GM12892 (cell line): ENCODE measurements around the gene H6PD.

Experiments
- POLR2A ChIP-seq: IDR thresholded peaks from 2 replicates; pipeline ENCODE4 v1.6.1; 2011; ENCODE audit warnings: low read depth, low read length, control low read depth
- POLR2AphosphoS5 ChIP-seq: IDR thresholded peaks from 2 replicates; pipeline ENCODE4 v1.6.1; 2011; ENCODE audit warnings: low read depth, low read length, control low read depth
- TAF1 ChIP-seq: IDR thresholded peaks from 2 replicates; pipeline ENCODE4 v1.6.1; 2011; ENCODE audit warnings: low read depth, mild to moderate bottlenecking, control low read depth, low read length, borderline replicate concordance

- no peak for TF ChIP-seq TAF1
- no peak for TF ChIP-seq POLR2AphosphoS5
- no peak for TF ChIP-seq POLR2A
Observed at GRCh38 chr1:9207086-9207485, 27.5 kb upstream of the H6PD start.
